ENCODE measurements around the gene NVL. TPM values are rescaled to one million over a fixed set of nuclear protein-coding genes. Genes with fewer than 3 reads are reported as not detected.

NVL gene
- polyA plus RNA-seq, 1 of the 3 experiments (the other 2 are of a cell fraction) = 12.4 TPM

DNA sequence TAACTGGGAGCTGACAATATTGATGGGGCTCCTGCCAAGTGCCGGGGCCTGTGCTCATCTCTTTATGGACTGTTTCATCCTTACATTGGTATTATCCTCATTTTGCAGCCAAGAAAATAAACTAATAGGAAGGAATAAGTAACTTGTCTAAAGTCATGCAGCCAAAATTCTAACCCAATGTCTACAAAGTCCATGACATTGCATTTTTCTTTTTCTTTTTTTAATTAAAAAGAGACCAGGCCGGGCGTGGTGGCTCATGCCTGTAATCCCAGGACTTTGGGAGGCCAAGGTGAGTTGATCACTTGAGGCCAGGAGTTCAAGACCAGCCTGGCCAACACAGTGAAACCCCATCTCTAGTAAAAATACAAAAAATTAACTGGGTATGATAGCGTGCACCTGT lies 128.1 kb downstream of the NVL start:
- TF ChIP-seq NRF1 (IDR thresholded peaks at IDR 0.05; ENCODE audit: low read depth, low read length) (no peak), FOXJ3 (CRISPR knock-in tag; IDR thresholded peaks at IDR 0.05) (no peak), USF2 (IDR thresholded peaks at IDR 0.05; ENCODE audit: borderline replicate concordance, low read depth, low read length) (no peak)
- TF ChIP-seq, protein P1, sequence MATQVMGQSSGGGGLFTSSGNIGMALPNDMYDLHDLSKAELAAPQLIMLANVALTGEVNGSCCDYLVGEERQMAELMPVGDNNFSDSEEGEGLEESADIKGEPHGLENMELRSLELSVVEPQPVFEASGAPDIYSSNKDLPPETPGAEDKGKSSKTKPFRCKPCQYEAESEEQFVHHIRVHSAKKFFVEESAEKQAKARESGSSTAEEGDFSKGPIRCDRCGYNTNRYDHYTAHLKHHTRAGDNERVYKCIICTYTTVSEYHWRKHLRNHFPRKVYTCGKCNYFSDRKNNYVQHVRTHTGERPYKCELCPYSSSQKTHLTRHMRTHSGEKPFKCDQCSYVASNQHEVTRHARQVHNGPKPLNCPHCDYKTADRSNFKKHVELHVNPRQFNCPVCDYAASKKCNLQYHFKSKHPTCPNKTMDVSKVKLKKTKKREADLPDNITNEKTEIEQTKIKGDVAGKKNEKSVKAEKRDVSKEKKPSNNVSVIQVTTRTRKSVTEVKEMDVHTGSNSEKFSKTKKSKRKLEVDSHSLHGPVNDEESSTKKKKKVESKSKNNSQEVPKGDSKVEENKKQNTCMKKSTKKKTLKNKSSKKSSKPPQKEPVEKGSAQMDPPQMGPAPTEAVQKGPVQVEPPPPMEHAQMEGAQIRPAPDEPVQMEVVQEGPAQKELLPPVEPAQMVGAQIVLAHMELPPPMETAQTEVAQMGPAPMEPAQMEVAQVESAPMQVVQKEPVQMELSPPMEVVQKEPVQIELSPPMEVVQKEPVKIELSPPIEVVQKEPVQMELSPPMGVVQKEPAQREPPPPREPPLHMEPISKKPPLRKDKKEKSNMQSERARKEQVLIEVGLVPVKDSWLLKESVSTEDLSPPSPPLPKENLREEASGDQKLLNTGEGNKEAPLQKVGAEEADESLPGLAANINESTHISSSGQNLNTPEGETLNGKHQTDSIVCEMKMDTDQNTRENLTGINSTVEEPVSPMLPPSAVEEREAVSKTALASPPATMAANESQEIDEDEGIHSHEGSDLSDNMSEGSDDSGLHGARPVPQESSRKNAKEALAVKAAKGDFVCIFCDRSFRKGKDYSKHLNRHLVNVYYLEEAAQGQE (IDR thresholded peaks at IDR 0.05; ENCODE audit: low read depth, low read length) = no peak
- Histone ChIP-seq H4K20me1 (ENCODE audit: insufficient read depth) (no peaks in the 10 kb centered on the region), H3F3A (replicated peaks; ENCODE audit: insufficient read depth) (peaks cover 33% of the 10 kb centered on the region), H2AFZ (ENCODE audit: low read depth) (no peak overlapping the region), H3K9ac (no peak overlapping the region), H3K36me3 (replicated peaks in 1 of 2; ENCODE audit: control insufficient read depth in 1 of 2, insufficient read depth in 2 of 2, low read length in 1 of 2) (no peaks in the 10 kb centered on the region), H3K4me2 (no peak overlapping the region), H3K4me1 (ENCODE audit: control insufficient read depth in 1 of 2, insufficient read depth in 2 of 2, low read depth in 1 of 2, low read length in 1 of 2) (peaks cover 20 to 24% of the 10 kb centered on the region in 2 experiments), H3K4me3 (ENCODE audit: low read depth in 2 of 2, low read length in 1 of 2) (no peak overlapping the region), H3K9me3 (no peaks in the 10 kb centered on the region), H3K79me2 (ENCODE audit: insufficient read depth) (no peaks in the 10 kb centered on the region; the same call in 1 of the 2 replicates), H3K9me2 (no peaks in the 10 kb centered on the region), H3K27ac (ENCODE audit: low read depth in 2 of 2, low read length in 1 of 2) (no peak overlapping the region), H3K27me3 (ENCODE audit: insufficient read depth) (no peaks in the 10 kb centered on the region)
- no peak for DNase-seq
- WGBS (ENCODE audit: low lambda C conversion rate) = 98% methylated on average over 4 of the region's 4 CpGs
- ChIA-PET POLR2A (no interaction called here), CTCF (interaction anchor here (1.1 kb wide), 1 partner anchor 86 kb away, joined by 3 read pairs; no protein-coding TSS in a partner anchor)

GRCh38 chr1:224201383-224201782 lies 128.6 kb downstream of the NVL start:
- no peaks in the 10 kb centered on the region for H3K9me3 ChIP-seq
- WGBS (ENCODE audit: low lambda C conversion rate) = 73% methylated on average over 4 of the region's 5 CpGs
- H4K20me1 ChIP-seq (ENCODE audit: insufficient read depth) = no peaks in the 10 kb centered on the region
- no peak overlapping the region for H3K9ac ChIP-seq
- H3K9me2 ChIP-seq = no peaks in the 10 kb centered on the region
- no peak overlapping the region for H3K27ac ChIP-seq (ENCODE audit: low read depth in 2 of 2, low read length in 1 of 2)
- TF ChIP-seq USF2 (IDR thresholded peaks at IDR 0.05; ENCODE audit: borderline replicate concordance, low read depth, low read length) = no peak
- TF ChIP-seq TAF1 (IDR thresholded peaks at IDR 0.05; ENCODE audit: borderline replicate concordance, low read depth, low read length) = no peak
- TF ChIP-seq PBX3 (IDR thresholded peaks at IDR 0.05) = no peak
- TF ChIP-seq, protein P1 (IDR thresholded peaks at IDR 0.05; ENCODE audit: low read depth, low read length) = no peak
- TF ChIP-seq ELF1 (IDR thresholded peaks at IDR 0.05) = no peak
- TF ChIP-seq YY1 (IDR thresholded peaks at IDR 0.05; ENCODE audit: low read depth) = no peak
- TF ChIP-seq SIN3A (IDR thresholded peaks at IDR 0.05; ENCODE audit: borderline replicate concordance, low read depth, low read length) = no peak
- TF ChIP-seq, protein P2, sequence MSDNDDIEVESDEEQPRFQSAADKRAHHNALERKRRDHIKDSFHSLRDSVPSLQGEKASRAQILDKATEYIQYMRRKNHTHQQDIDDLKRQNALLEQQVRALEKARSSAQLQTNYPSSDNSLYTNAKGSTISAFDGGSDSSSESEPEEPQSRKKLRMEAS (IDR thresholded peaks at IDR 0.05; ENCODE audit: low read depth) = no peak
- TF ChIP-seq MXI1 (IDR thresholded peaks at IDR 0.05; ENCODE audit: low read depth, low read length) = no peak
- no peak for TF ChIP-seq FOXM1 (IDR thresholded peaks at IDR 0.05; ENCODE audit: low read depth)
- TF ChIP-seq FOXJ3 (CRISPR knock-in tag; IDR thresholded peaks at IDR 0.05) = no peak
- TF ChIP-seq TEAD4 (IDR thresholded peaks at IDR 0.05; ENCODE audit: borderline replicate concordance, insufficient read depth) = no peak
- TF ChIP-seq RCOR1 (IDR thresholded peaks at IDR 0.05; ENCODE audit: low read length) = no peak
- TF ChIP-seq SMC3 (IDR thresholded peaks at IDR 0.05; ENCODE audit: low read depth, low read length) = no peak
- ChIA-PET CTCF (interaction anchor here (1.1 kb wide), 1 partner anchor 86 kb away, joined by 3 read pairs; no protein-coding TSS in a partner anchor), POLR2A (no interaction called here)
- DNase-seq = no peak
- H3K27me3 ChIP-seq (ENCODE audit: insufficient read depth) = no peaks in the 10 kb centered on the region
- H3K36me3 ChIP-seq (replicated peaks in 1 of 2; ENCODE audit: control insufficient read depth in 1 of 2, insufficient read depth in 2 of 2, low read length in 1 of 2) = no peaks in the 10 kb centered on the region
- H3K4me3 ChIP-seq (ENCODE audit: low read depth in 2 of 2, low read length in 1 of 2) = no peak overlapping the region
- H3F3A ChIP-seq (replicated peaks; ENCODE audit: insufficient read depth) = peaks cover 34% of the 10 kb centered on the region
- no peak overlapping the region for H2AFZ ChIP-seq (ENCODE audit: low read depth)
- peaks cover 20 to 24% of the 10 kb centered on the region in 2 experiments for H3K4me1 ChIP-seq (ENCODE audit: control insufficient read depth in 1 of 2, insufficient read depth in 2 of 2, low read depth in 1 of 2, low read length in 1 of 2)
- H3K4me2 ChIP-seq = no peak overlapping the region
- no peaks in the 10 kb centered on the region; the same call in 1 of the 2 replicates for H3K79me2 ChIP-seq (ENCODE audit: insufficient read depth)

Measured in SK-N-SH (cell line).